GM23248 (cell line): ENCODE data around the gene GNB1.

Experiments
- EZH2 ChIP-seq: fragments of 200-600 bp; sonication (generic); IDR thresholded peaks from 2 replicates; pipeline ENCODE4 v1.6.1; 2018; ENCODE audit warnings: antibody characterized with exemption, mild to moderate bottlenecking; ENCODE audit not compliant: insufficient read depth, poor library complexity, severe bottlenecking
- EZH2phosphoT487 ChIP-seq: fragments of 200-600 bp; sonication (generic); IDR thresholded peaks from 2 replicates; pipeline ENCODE4 v1.6.1; 2018; ENCODE audit warnings: antibody characterized with exemption, moderate library complexity, mild to moderate bottlenecking, low read depth; ENCODE audit not compliant: insufficient read depth

DNA sequence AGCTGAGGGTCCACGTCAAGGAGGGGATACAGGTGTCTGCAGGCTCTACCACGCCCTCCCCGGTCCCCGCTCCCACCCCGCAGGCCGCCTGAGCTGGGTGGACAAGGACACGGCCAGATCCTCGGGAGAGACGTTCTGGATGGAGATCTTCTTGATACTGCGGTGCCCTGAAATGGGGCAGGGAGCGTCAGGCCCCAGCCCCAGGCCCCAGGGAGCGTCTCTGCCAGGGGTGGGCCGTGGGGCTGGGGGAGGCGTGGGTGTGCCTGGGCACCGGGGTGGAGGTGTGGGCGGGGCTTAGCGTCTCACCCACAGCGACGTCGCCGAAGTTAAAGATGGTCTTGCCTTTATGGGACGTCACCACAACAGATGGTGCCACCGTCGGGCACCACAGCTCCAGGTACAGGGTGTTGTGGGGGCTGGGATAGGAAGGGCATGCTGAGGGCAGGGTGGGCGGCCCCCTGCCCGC, 35.5 kb upstream of the GNB1 start:
- TF ChIP-seq EZH2, result no peak
- no peak for TF ChIP-seq EZH2phosphoT487
